ENCODE results near the gene TBC1D22A. TPM values are rescaled to one million over a fixed set of nuclear protein-coding genes. Genes with fewer than 3 reads are reported as not detected.

The TBC1D22A gene
- total RNA-seq, 1 donor from 2014 or later = 24.2 TPM

DNA sequence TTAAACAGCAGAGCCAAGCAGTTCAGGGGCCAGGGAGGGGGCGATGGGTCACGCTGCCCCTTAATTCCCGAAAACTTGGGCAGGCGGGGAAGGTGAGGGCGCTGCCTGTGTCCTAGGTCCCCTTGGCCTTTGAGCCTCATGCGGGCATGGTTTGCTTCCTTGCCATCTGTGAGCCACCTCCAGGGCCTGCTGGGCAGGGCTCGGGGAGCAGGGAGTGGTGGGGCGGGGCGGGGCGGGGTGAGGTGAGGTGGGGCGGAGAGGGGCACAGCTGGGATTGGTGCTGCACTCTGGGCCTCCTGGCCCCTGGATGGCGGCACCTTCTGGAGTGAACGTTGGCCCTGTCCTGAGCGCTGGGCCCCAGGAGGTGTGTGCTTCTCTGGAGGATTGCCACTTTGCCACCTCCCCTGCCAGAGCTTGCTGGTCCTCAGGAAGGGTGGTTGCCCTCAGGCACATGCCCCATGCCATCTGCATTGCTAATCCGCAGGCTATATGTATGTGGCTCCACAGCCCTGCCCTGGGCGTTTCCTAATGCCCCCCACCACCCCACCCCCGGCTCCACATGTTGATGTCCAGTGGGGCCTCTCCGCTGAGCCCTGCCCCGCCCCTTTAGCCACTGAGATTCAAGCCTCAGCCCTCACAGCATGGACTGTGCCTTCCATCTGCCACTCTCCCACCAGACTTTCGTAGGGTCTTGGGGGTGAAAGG, 352.5 kb downstream of the TBC1D22A start:
- Histone ChIP-seq H3K36me3 (ENCODE audit: insufficient read depth, low read length) (no peaks in the 10 kb centered on the region), H2AFZ (ENCODE audit: low read depth, low read length) (no peak overlapping the region), H3K27ac (ENCODE audit: low read depth, low read length) (no peak overlapping the region), H4K20me1 (ENCODE audit: insufficient read depth, low read length) (no peaks in the 10 kb centered on the region), H3K4me2 (ENCODE audit: low read length) (no peak overlapping the region), H3K4me3 (ENCODE audit: insufficient read depth, low read depth, low read length) (no peak overlapping the region), H3K79me2 (ENCODE audit: insufficient read depth, low read length) (no peaks in the 10 kb centered on the region), H3K9me3 (ENCODE audit: insufficient read depth, low read depth, low read length) (no peaks in the 10 kb centered on the region), H3K9ac (ENCODE audit: low read length) (no peak overlapping the region), H3K27me3 (ENCODE audit: insufficient read depth, low read length) (no peaks in the 10 kb centered on the region), H3K4me1 (ENCODE audit: insufficient read depth, low read length) (no peaks in the 10 kb centered on the region)
- H3K9me3 Mint-ChIP-seq (ENCODE audit: unreplicated experiment) = no peaks in the 10 kb centered on the region
- no peak overlapping the region for H3K27ac Mint-ChIP-seq (ENCODE audit: unreplicated experiment)
- FAIRE-seq (no peak), DNase-seq (ENCODE audit: low read depth) (no peak)
- peaks cover 3% of the 10 kb centered on the region for H3K4me1 Mint-ChIP-seq (ENCODE audit: low read depth, unreplicated experiment)
- H3K27me3 Mint-ChIP-seq (ENCODE audit: low read depth, unreplicated experiment) = no peaks in the 10 kb centered on the region
- TF ChIP-seq, protein P1, sequence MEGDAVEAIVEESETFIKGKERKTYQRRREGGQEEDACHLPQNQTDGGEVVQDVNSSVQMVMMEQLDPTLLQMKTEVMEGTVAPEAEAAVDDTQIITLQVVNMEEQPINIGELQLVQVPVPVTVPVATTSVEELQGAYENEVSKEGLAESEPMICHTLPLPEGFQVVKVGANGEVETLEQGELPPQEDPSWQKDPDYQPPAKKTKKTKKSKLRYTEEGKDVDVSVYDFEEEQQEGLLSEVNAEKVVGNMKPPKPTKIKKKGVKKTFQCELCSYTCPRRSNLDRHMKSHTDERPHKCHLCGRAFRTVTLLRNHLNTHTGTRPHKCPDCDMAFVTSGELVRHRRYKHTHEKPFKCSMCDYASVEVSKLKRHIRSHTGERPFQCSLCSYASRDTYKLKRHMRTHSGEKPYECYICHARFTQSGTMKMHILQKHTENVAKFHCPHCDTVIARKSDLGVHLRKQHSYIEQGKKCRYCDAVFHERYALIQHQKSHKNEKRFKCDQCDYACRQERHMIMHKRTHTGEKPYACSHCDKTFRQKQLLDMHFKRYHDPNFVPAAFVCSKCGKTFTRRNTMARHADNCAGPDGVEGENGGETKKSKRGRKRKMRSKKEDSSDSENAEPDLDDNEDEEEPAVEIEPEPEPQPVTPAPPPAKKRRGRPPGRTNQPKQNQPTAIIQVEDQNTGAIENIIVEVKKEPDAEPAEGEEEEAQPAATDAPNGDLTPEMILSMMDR (IDR thresholded peaks at IDR 0.05; ENCODE audit: insufficient read depth, low read depth, low read length) = no peak
- H3K4me3 Mint-ChIP-seq (ENCODE audit: unreplicated experiment) = no peak overlapping the region
- peaks cover 14% of the 10 kb centered on the region for H3K36me3 Mint-ChIP-seq (ENCODE audit: low read depth, unreplicated experiment)

DNA sequence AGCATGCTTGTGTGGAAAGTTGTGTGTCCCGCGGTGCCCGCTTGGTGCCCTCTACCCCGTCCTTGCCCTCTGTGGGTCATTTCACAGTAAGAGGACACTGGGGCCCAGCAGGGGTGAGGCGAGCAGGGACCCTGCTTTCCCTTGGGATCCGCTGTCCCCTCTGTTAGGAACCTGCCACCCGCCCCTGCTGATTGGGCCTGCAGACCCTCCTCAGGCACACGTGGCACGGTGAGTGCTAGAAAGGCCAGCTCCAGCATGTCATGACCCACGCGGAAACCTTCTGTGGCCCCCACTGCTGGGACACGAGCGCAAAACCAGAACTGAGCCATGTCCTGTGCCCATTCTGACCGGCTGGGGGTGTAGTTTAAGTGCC, 353.1 kb downstream of the TBC1D22A start:
- Mint-ChIP-seq H3K9me3 (ENCODE audit: unreplicated experiment) (no peaks in the 10 kb centered on the region), H3K4me3 (ENCODE audit: unreplicated experiment) (no peak overlapping the region), H3K27me3 (ENCODE audit: low read depth, unreplicated experiment) (no peaks in the 10 kb centered on the region), H3K36me3 (ENCODE audit: low read depth, unreplicated experiment) (peaks cover 13% of the 10 kb centered on the region), H3K4me1 (ENCODE audit: low read depth, unreplicated experiment) (peaks cover 3% of the 10 kb centered on the region), H3K27ac (ENCODE audit: unreplicated experiment) (no peak overlapping the region)
- no peak overlapping the region for H3K9ac ChIP-seq (ENCODE audit: low read length)
- no peak for TF ChIP-seq EZH2 (IDR thresholded peaks at IDR 0.05; ENCODE audit: insufficient read depth, low read length)
- TF ChIP-seq, protein P1 (IDR thresholded peaks at IDR 0.05; ENCODE audit: insufficient read depth, low read depth, low read length) = no peak
- H3K9me3 ChIP-seq (ENCODE audit: insufficient read depth, low read depth, low read length) = no peaks in the 10 kb centered on the region
- DNase-seq (ENCODE audit: low read depth) = no peak
- H3K79me2 ChIP-seq (ENCODE audit: insufficient read depth, low read length) = no peaks in the 10 kb centered on the region
- H3K4me1 ChIP-seq (ENCODE audit: insufficient read depth, low read length) = no peaks in the 10 kb centered on the region
- H3K36me3 ChIP-seq (ENCODE audit: insufficient read depth, low read length) = no peaks in the 10 kb centered on the region
- H3K4me3 ChIP-seq (ENCODE audit: insufficient read depth, low read depth, low read length) = no peak overlapping the region
- H2AFZ ChIP-seq (ENCODE audit: low read depth, low read length) = no peak overlapping the region
- no peak overlapping the region for H3K4me2 ChIP-seq (ENCODE audit: low read length)
- no peaks in the 10 kb centered on the region for H3K27me3 ChIP-seq (ENCODE audit: insufficient read depth, low read length)
- FAIRE-seq = no peak
- H3K27ac ChIP-seq (ENCODE audit: low read depth, low read length) = no peak overlapping the region
- no peaks in the 10 kb centered on the region for H4K20me1 ChIP-seq (ENCODE audit: insufficient read depth, low read length)

DNA sequence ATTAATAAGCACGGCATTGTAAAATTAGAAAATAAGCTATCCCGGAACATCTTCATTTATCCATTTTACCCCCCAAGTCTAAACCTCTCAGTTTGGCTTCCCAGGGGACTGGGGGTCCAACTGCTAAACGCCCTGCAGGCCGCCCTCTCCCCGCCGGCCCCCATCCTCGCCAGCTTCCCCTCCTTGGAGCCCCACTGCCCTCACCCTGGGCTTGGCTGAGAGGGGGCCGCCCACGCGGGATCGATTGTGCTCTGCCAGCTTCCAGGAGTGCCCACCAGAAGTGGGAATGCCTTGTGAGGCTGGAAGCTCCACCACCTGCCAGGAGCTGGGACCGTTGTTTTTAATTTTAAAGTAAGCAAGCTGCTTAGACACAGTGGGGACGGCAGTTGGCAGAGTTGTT, 353.5 kb downstream of the TBC1D22A start:
- Histone ChIP-seq H3K4me3 (ENCODE audit: insufficient read depth, low read depth, low read length) (no peak overlapping the region), H3K27me3 (ENCODE audit: insufficient read depth, low read length) (no peaks in the 10 kb centered on the region), H3K9ac (ENCODE audit: low read length) (no peak overlapping the region), H3K4me1 (ENCODE audit: insufficient read depth, low read length) (no peaks in the 10 kb centered on the region), H2AFZ (ENCODE audit: low read depth, low read length) (no peak overlapping the region), H4K20me1 (ENCODE audit: insufficient read depth, low read length) (no peaks in the 10 kb centered on the region), H3K79me2 (ENCODE audit: insufficient read depth, low read length) (no peaks in the 10 kb centered on the region), H3K9me3 (ENCODE audit: insufficient read depth, low read depth, low read length) (no peaks in the 10 kb centered on the region), H3K36me3 (ENCODE audit: insufficient read depth, low read length) (no peaks in the 10 kb centered on the region), H3K27ac (ENCODE audit: low read depth, low read length) (no peak overlapping the region), H3K4me2 (ENCODE audit: low read length) (no peak overlapping the region)
- Mint-ChIP-seq H3K27me3 (ENCODE audit: low read depth, unreplicated experiment) (no peaks in the 10 kb centered on the region), H3K27ac (ENCODE audit: unreplicated experiment) (no peak overlapping the region), H3K36me3 (ENCODE audit: low read depth, unreplicated experiment) (peaks cover 9% of the 10 kb centered on the region), H3K9me3 (ENCODE audit: unreplicated experiment) (no peaks in the 10 kb centered on the region), H3K4me3 (ENCODE audit: unreplicated experiment) (no peak overlapping the region), H3K4me1 (ENCODE audit: low read depth, unreplicated experiment) (peaks cover 3% of the 10 kb centered on the region)
- TF ChIP-seq, protein P1 (IDR thresholded peaks at IDR 0.05; ENCODE audit: insufficient read depth, low read depth, low read length) = no peak
- no peak for TF ChIP-seq EZH2 (IDR thresholded peaks at IDR 0.05; ENCODE audit: insufficient read depth, low read length)
- FAIRE-seq (no peak), DNase-seq (ENCODE audit: low read depth) (no peak)

Measured in astrocyte (in vitro differentiated cells and primary cell).